ENCODE data around the gene HHAT.

HHAT gene

GRCh38 chr1:210645582-210646257 lies 317.0 kb downstream of the HHAT start:
- H3K27ac ChIP-seq (ENCODE audit: low read length), result no peak overlapping the region
- H3K27me3 ChIP-seq (ENCODE audit: insufficient read depth, low read length, poor library complexity), result no peaks in the 10 kb centered on the region
- TF ChIP-seq EZH2 (IDR thresholded peaks at IDR 0.05; ENCODE audit: borderline replicate concordance, low read depth, low read length, severe bottlenecking) (no peak), CTCF (IDR thresholded peaks at IDR 0.05; ENCODE audit: borderline replicate concordance, extremely low read depth, low read length, poor library complexity, severe bottlenecking) (no peak)
- H4K20me1 ChIP-seq (ENCODE audit: insufficient read depth, low read length), result no peaks in the 10 kb centered on the region
- H3K4me2 ChIP-seq (ENCODE audit: insufficient read depth, low read length), result no peak overlapping the region
- DNase-seq (no peak), ATAC-seq (ENCODE audit: insufficient read depth, low read depth) (no peak)
- H3K9ac ChIP-seq (ENCODE audit: low read depth, low read length), result no peak overlapping the region
- H3K9me3 ChIP-seq (ENCODE audit: insufficient read depth, low read length, severe bottlenecking), result no peaks in the 10 kb centered on the region
- H2AFZ ChIP-seq (ENCODE audit: low read depth, low read length), result no peak overlapping the region
- H3K79me2 ChIP-seq (ENCODE audit: insufficient read depth, low read length), result no peaks in the 10 kb centered on the region
- no peaks in the 10 kb centered on the region for H3K36me3 ChIP-seq (ENCODE audit: insufficient read depth, low read length)
- peaks cover 14% of the 10 kb centered on the region for H3K4me1 ChIP-seq (ENCODE audit: insufficient read depth, low read length)
- no peak overlapping the region for H3K4me3 ChIP-seq (ENCODE audit: low read depth in 1 of 2, low read length in 2 of 2)

GRCh38 chr1:210646258-210646616 lies 317.5 kb downstream of the HHAT start:
- DNase-seq (no peak), ATAC-seq (ENCODE audit: insufficient read depth, low read depth) (no peak)
- Histone ChIP-seq H3K4me3 (ENCODE audit: low read depth in 1 of 2, low read length in 2 of 2) (no peak overlapping the region), H2AFZ (ENCODE audit: low read depth, low read length) (no peak overlapping the region), H4K20me1 (ENCODE audit: insufficient read depth, low read length) (no peaks in the 10 kb centered on the region), H3K36me3 (ENCODE audit: insufficient read depth, low read length) (no peaks in the 10 kb centered on the region), H3K79me2 (ENCODE audit: insufficient read depth, low read length) (no peaks in the 10 kb centered on the region), H3K4me1 (ENCODE audit: insufficient read depth, low read length) (peaks cover 14% of the 10 kb centered on the region), H3K9ac (ENCODE audit: low read depth, low read length) (no peak overlapping the region), H3K27me3 (ENCODE audit: insufficient read depth, low read length, poor library complexity) (no peaks in the 10 kb centered on the region), H3K27ac (ENCODE audit: low read length) (no peak overlapping the region), H3K9me3 (ENCODE audit: insufficient read depth, low read length, severe bottlenecking) (no peaks in the 10 kb centered on the region), H3K4me2 (ENCODE audit: insufficient read depth, low read length) (no peak overlapping the region)
- TF ChIP-seq CTCF (IDR thresholded peaks at IDR 0.05; ENCODE audit: borderline replicate concordance, extremely low read depth, low read length, poor library complexity, severe bottlenecking) (no peak), EZH2 (IDR thresholded peaks at IDR 0.05; ENCODE audit: borderline replicate concordance, low read depth, low read length, severe bottlenecking) (no peak)

DNA sequence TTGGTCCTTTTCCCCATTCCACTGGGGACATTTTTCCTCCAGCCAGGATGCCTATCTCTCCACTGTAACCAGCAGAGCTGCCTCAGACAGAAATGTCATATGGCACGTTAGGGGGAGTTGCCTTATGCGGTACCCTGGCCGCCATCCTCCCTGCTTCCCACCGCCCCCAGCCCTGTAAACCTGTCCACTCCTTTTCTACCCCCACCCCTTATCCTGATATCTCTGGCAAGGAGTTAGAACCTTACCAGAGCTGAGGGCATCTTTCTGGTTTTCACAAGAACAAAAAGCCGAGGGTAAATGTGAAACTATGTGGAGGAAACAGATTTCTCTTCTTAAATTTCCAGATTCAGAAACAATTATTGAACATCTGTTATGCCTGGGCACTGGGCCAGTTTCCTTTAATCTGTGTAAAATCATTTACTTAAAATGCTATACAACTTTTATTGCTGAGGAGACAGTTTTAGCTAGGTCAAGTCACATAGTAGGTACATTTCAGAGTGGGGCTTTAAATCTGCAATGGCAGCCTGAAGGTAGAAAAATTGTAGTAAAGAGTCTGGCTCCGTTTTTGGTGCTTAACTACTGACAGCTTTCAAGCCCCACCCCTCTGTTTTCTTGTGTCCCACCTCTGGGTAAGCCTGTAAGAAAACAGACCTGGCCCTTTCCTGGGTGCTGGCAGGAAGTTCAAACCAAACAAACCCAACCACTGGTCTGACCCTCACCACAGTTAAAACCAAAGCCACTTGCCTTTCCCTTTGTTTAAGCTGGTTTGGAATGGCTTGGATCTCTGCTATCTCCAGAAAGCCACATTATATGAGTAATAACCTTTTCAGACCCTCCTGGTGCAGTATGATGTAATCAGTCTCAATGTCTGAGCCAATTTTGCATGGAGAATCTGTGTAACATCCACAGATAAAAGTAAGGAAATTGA lies 319.0 kb downstream of the HHAT start:
- Histone ChIP-seq H3K36me3 (ENCODE audit: insufficient read depth, low read length) (no peaks in the 10 kb centered on the region), H3K27ac (ENCODE audit: low read length) (no peak overlapping the region), H3K27me3 (ENCODE audit: insufficient read depth, low read length, poor library complexity) (no peaks in the 10 kb centered on the region), H2AFZ (ENCODE audit: low read depth, low read length) (no peak overlapping the region), H3K4me3 (ENCODE audit: low read depth in 1 of 2, low read length in 2 of 2) (no peak overlapping the region), H3K4me2 (ENCODE audit: insufficient read depth, low read length) (0 out of 2 replicates have a peak overlapping the region, but pooled peaks have one; percentile 10), H4K20me1 (ENCODE audit: insufficient read depth, low read length) (no peaks in the 10 kb centered on the region), H3K79me2 (ENCODE audit: insufficient read depth, low read length) (no peaks in the 10 kb centered on the region), H3K9me3 (ENCODE audit: insufficient read depth, low read length, severe bottlenecking) (no peaks in the 10 kb centered on the region), H3K4me1 (ENCODE audit: insufficient read depth, low read length) (peaks cover 14% of the 10 kb centered on the region), H3K9ac (ENCODE audit: low read depth, low read length) (no peak overlapping the region)
- peak; percentile 45 for DNase-seq
- peak; percentile 93 for ATAC-seq (ENCODE audit: insufficient read depth, low read depth)
- TF ChIP-seq CTCF (IDR thresholded peaks at IDR 0.05; ENCODE audit: borderline replicate concordance, extremely low read depth, low read length, poor library complexity, severe bottlenecking), result no peak
- TF ChIP-seq EZH2 (IDR thresholded peaks at IDR 0.05; ENCODE audit: borderline replicate concordance, low read depth, low read length, severe bottlenecking), result no peak
